Measurements from ENCODE around the gene ADAM22.

ADAM22 gene

GRCh38 chr7:88223265-88223664, 289.2 kb downstream of the ADAM22 start:
- DNase-seq = no peak

DNA sequence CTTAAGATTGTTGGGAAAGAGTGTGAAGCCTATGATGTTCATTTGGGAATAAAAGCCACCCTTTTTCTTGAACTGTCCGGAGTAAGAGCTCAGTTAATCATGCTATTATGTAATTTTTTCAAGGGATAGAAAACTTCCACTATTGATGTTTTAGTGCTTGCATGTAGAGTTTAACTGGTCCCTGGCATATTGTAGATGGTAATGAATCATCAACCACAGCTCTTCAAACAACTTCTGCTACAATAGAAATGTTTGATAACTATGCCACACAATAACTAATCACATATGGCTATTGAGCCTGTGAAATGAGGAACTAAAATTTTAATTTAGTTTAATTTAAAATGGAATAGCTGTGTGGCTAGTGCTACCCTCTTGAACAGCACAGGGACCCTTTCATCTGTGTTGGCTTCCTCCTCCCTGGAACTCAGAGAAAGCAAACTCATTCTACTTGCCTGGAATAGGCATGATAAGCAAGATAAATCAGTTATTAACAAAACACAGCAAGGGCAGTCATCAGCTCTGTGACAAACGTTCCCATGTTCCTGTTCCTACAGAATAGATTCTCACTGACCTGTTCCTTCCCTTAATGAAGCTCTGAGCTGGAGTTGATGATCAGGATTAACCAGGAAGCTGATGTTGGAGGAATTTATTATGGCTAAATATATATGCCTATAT, 290.7 kb downstream of the ADAM22 start:
- DNase-seq = no peak

- DNase-seq = no peak
These were observed 292.1 kb downstream of the ADAM22 start for GRCh38 chr7:88226201-88226600.

- DNase-seq = no peak
These were observed 292.9 kb downstream of the ADAM22 start for GRCh38 chr7:88226886-88227516.

GRCh38 chr7:88229302-88229995, 295.4 kb downstream of the ADAM22 start:
- no peak for DNase-seq

DNA sequence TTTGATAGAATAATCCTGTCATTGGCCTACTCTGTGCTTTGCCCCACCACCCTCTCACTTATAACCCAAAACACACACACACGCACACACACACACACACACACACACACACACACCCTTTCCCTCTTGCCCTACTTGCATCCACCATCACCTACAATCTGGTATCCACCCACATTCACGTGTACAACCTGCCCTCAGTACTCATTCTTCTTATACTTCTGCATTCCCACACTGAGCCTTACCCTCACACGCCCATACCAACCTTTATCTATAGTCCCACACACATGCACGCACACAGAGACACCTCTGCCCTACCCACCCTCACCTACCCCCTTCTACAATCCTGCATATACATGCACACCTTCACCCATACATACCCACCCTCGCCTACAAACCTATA, 296.6 kb downstream of the ADAM22 start:
- DNase-seq = no peak

DNA sequence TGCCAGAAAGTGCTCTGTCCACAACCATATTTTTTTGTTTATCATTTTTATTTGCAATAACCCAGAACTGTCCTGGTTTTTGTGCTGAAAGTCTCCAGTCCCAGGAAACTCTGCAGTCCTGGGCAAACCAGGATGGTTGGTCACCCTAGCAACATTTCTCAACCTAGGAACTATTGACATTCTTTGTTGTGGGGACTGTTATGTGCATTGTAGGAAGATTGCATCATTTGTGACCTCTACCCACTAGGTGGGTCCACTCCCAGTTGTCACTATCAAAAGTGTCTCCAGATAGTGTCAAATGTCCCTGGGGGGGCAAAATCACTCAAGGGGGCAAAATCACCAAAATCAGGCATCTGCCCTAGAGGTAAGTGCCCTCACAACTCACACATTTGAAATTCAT, 299.8 kb downstream of the ADAM22 start:
- DNase-seq = no peak

- DNase-seq = no peak
These were observed 305.8 kb downstream of the ADAM22 start for GRCh38 chr7:88239852-88240251.

DNA sequence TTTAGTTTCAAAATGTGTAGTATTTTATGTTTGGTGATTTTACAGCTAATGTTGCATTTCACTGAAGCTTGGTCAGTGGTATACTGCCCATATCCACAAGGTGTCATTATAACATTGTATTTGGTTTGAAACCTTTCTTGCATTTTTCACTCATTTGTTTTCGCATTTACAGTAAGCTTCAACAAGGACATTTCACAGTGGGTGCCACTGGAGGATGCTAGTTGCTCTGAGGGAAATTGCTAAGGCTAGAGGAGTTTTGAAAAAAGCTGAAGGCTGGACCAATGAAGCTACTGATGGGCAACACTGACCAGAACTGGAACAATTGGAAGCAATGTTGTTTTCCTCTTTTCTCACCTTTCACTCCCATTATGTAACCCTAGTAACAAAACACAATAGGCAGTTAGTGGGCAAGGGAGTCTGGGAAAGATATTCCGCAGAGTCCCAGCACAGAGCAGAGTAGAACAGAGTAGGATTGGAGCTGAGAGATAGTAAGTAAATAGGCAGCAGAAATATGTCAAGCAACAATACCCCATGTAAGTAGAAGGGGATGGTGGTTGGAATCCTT, 309.4 kb downstream of the ADAM22 start:
- DNase-seq = peak; percentile 68

DNA sequence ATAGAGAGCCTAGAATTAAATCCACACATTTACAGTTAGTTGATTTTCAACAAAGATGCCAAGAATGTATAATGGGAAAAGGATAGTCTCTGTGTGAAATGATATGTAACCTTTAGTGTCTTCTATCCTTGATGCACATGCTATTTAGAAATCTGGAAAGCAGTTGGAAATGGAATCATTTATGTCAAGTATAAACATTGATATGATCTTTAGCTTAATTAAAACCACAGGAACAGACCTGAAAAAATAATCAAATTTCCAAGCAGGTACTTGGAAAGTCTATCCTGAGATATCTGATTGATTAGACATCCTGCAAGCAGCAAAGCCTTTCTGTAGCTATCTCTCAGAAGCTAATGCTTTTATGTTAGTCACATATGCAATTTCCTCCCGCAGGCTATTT, 310.2 kb downstream of the ADAM22 start:
- DNase-seq = no peak

Data from islet precursor cell (in vitro differentiated cells).